HepG2 (cell line): ENCODE measurements around the gene TADA3. TPM values are rescaled to one million over a fixed set of nuclear protein-coding genes. Genes with fewer than 3 reads are reported as not detected.

Experiments
- ATAC-seq: fragments of 200-7000 bp; cut with Tn5 transposase; 3 replicates; pipeline ENCODE4 v1.9.1; 2020; ENCODE audit warnings: mild to moderate bottlenecking, moderate library complexity
- BruUV-seq: library from RNA; stranded (reverse); fragments of 400-500 nt; replicated peaks from 2 replicates; lab custom pipeline; 2021; lab: Mats Ljungman, UMichigan
- CTCF ChIA-PET: fragments of 300-600 bp; formaldehyde crosslinking; extraction: SDS; loops from one replicate; lab custom pipeline; 2021; ENCODE audit warnings: low total read pairs, inconsistent platforms, low intra/inter-chr PET ratio; lab: Yijun Ruan, JAX
- POLR2A ChIA-PET: fragments of 350-600 bp; sonication (Branson Sonifier 250); formaldehyde crosslinking; loops from one replicate; lab custom pipeline; 2020; ENCODE audit warnings: antibody characterized with exemption, inconsistent platforms; lab: Yijun Ruan, JAX
- DNase-seq: peaks from one replicate; pipeline ENCODE4 v3.0.0-alpha.2; 2015; ENCODE audit warnings: low spot score
- FAIRE-seq: peaks from 3 replicates; lab custom pipeline; 2011; peaks lifted over from hg19 to GRCh38; lab: Jason Lieb, UNC
- H2AFZ ChIP-seq: one replicate; pipeline ENCODE4 v1.6.1; 2011; ENCODE audit warnings: low read length, inconsistent platforms
- H3K27ac ChIP-seq: fragments of 300-600 bp; 3 replicates; pipeline ENCODE4 v1.8.0; 2011; ENCODE audit warnings: mixed run types, mild to moderate bottlenecking, mixed read lengths, low read length, inconsistent platforms; ENCODE audit not compliant: insufficient read depth; ENCODE audit errors: extremely low read length
- H3K27me3 ChIP-seq, 2 experiments: fragments of 200-600 bp in 1 of 2; 2 replicates in 1 of 2; 3 replicates in 1 of 2; pipeline versions ENCODE4 v1.6.0 to v1.8.0; 2011; ENCODE audit warnings: low read length in 2 of 2, mild to moderate bottlenecking in 2 of 2, moderate library complexity in 2 of 2, inconsistent platforms in 1 of 2; ENCODE audit not compliant: insufficient read depth in 2 of 2, control insufficient read depth in 1 of 2
- H3K36me3 ChIP-seq, 2 experiments: fragments of 200-600 bp in 1 of 2; replicated peaks in 1 of 2; 2 replicates in 1 of 2; 3 replicates in 1 of 2; pipeline versions ENCODE4 v1.5.1 to v1.8.0; 2011; ENCODE audit warnings: low read length in 2 of 2, inconsistent platforms in 1 of 2; ENCODE audit not compliant: insufficient read depth in 2 of 2, control insufficient read depth in 1 of 2
- H3K4me1 ChIP-seq: 2 replicates; pipeline ENCODE4 v1.5.1; 2012; ENCODE audit warnings: low read length, inconsistent platforms; ENCODE audit not compliant: insufficient read depth
- H3K4me2 ChIP-seq: 2 replicates; pipeline ENCODE4 v1.6.0; 2011; ENCODE audit warnings: low read depth, low read length, inconsistent platforms
- H3K4me3 ChIP-seq, 3 experiments: fragments of 200-600 bp in 1 of 3; sonication (generic), shearing (Covaris generic) in 1 of 3; replicated peaks in 1 of 3; 2 replicates each; pipeline ENCODE4 v1.5.1; 2011 to 2016; ENCODE audit warnings: low read length in 3 of 3, inconsistent platforms in 2 of 3, low read depth in 2 of 3, mild to moderate bottlenecking in 2 of 3, control low read depth in 1 of 3, mixed read lengths in 1 of 3; ENCODE audit not compliant: insufficient read depth in 1 of 3
- H3K79me2 ChIP-seq: one replicate; pipeline ENCODE4 v1.6.1; 2011; ENCODE audit warnings: low read length, inconsistent platforms; ENCODE audit not compliant: insufficient read depth
- H3K9ac ChIP-seq: 2 replicates; pipeline ENCODE4 v1.6.0; 2011; ENCODE audit warnings: mild to moderate bottlenecking, low read depth, low read length, inconsistent platforms; ENCODE audit not compliant: insufficient read depth
- H3K9me3 ChIP-seq: 2 replicates; pipeline ENCODE4 v1.5.1; 2012; ENCODE audit warnings: mild to moderate bottlenecking, low read length
- H4K20me1 ChIP-seq: 2 replicates; pipeline ENCODE4 v1.6.0; 2011; ENCODE audit warnings: inconsistent platforms, mild to moderate bottlenecking, low read length, moderate library complexity; ENCODE audit not compliant: insufficient read depth
- MAX ChIP-seq: IDR thresholded peaks from 2 replicates; pipeline ENCODE4 v1.6.1; 2012; ENCODE audit warnings: inconsistent platforms
- POGK ChIP-seq: sonication (generic); formaldehyde crosslinking; conservative IDR thresholded peaks from 2 replicates; pipeline ENCODE4 v1.8.0; 2022; ENCODE audit warnings: mild to moderate bottlenecking, moderate library complexity, missing genetic modification reagents
- POLR2G ChIP-seq: fragments of 200-400 bp; formaldehyde crosslinking; IDR thresholded peaks from 2 replicates; pipeline ENCODE4 v1.6.1; 2018; ENCODE audit warnings: mild to moderate bottlenecking, low read depth, low read length, moderate library complexity
- ZNF746 ChIP-seq: sonication (generic); formaldehyde crosslinking; IDR thresholded peaks from 2 replicates; pipeline ENCODE4 v1.8.0; 2022; ENCODE audit warnings: mild to moderate bottlenecking, missing genetic modification reagents
- ZNF768 ChIP-seq: sonication (generic); formaldehyde crosslinking; IDR thresholded peaks from 2 replicates; pipeline ENCODE4 v1.4.0; 2020; ENCODE audit warnings: missing genetic modification reagents
- WGBS: methylation state at CpG from one replicate; pipeline ENCODE4 v1.1.6; 2017; ENCODE audit warnings: low lambda C conversion rate; 5-methylcytosine and 5-hydroxymethylcytosine counted together
- in situ Hi-C: cut with HindIII; loops from 2 replicates; pipeline ENCODE4 v1.10.0; 2017; ENCODE audit warnings: low pct_unique_long_range_greater_than_20kb; ENCODE audit not compliant: extremely low pct_ligation_motif_present
- intact Hi-C: fragments of 100-400 bp; cut with micrococcal nuclease; formaldehyde crosslinking; loops from one replicate; pipeline ENCODE4 v1.10.0; 2022; ENCODE audit not compliant: unreplicated experiment
- polyA plus RNA-seq, 8 experiments: library from polyadenylated mRNA; depleted of rRNA in 3 of 8; stranded (reverse) in 7 of 8; unstranded in 1 of 8; fragments of >200 nt; fragmentation: Illumina TruSeq in 4 of 8; extraction: Trizol in 4 of 8; gene quantifications; 2 replicates each; pipeline versions ENCODE4 v1.2.1 to v1.2.3, GENCODE V29; 2011 to 2016; ENCODE audit warnings: low read depth in 4 of 8, missing spikeins in 1 of 8, mixed read lengths in 1 of 8; ENCODE audit not compliant: insufficient read depth in 1 of 8
- total RNA-seq, 5 experiments: library from RNA; depleted of rRNA; stranded (reverse); fragments of >200 nt; fragmentation: Illumina TruSeq; extraction: Trizol; gene quantifications; 2 replicates each; pipeline ENCODE4 v1.2.3, GENCODE V29; 2016; ENCODE audit warnings: low read depth in 1 of 5
- TF ChIP-seq, protein P1 (sequence below): sonication (generic); formaldehyde crosslinking; IDR thresholded peaks from 2 replicates; pipeline ENCODE4 v1.5.1; 2020; ENCODE audit warnings: mild to moderate bottlenecking, missing genetic modification reagents, borderline replicate concordance

The TADA3 gene
- total and polyA plus RNA-seq, 2 of the 13 experiments (the other 11 are each of a cell fraction or from before 2014, with no cell fraction given), result 32.1 to 37.1 TPM

- no peak for FAIRE-seq
- no peaks in the 10 kb centered on the region for H4K20me1 ChIP-seq
- H3K4me1 ChIP-seq, result peaks cover 27% of the 10 kb centered on the region
- H3K4me3 ChIP-seq, result no peak overlapping the region
- peaks cover 11 to 39% of the 10 kb centered on the region in 2 experiments for H3K36me3 ChIP-seq
- no peak for ATAC-seq
- TF ChIP-seq POGK (CRISPR knock-in tag), result no peak
- no peak overlapping the region for H2AFZ ChIP-seq
- no peaks in the 10 kb centered on the region for H3K9me3 ChIP-seq
- H3K79me2 ChIP-seq, result no peaks in the 10 kb centered on the region
- 83% methylated on average over 2 of the region's 4 CpGs for WGBS
- DNase-seq, result no peak
- POLR2A ChIA-PET, result interaction anchor here (0.7 to 1.7 kb wide), 3 partner anchors 46 to 77 kb away, joined by 3 to 4 read pairs (median 3); partner anchors contain the start of gene ARPC4
- no peaks in the 10 kb centered on the region; a peak in 1 of 5 replicates for H3K27me3 ChIP-seq
- CTCF ChIA-PET, result no interaction called here
- BruUV-seq, result no TSS peak
- H3K9ac ChIP-seq, result no peak overlapping the region
- no peak overlapping the region for H3K4me2 ChIP-seq
- intact Hi-C loops (no loop called here), in situ Hi-C loops (no loop called here)
- no peak overlapping the region for H3K27ac ChIP-seq
Observed at GRCh38 chr3:9838856-9839255, 46.6 kb upstream of the TADA3 start.

DNA sequence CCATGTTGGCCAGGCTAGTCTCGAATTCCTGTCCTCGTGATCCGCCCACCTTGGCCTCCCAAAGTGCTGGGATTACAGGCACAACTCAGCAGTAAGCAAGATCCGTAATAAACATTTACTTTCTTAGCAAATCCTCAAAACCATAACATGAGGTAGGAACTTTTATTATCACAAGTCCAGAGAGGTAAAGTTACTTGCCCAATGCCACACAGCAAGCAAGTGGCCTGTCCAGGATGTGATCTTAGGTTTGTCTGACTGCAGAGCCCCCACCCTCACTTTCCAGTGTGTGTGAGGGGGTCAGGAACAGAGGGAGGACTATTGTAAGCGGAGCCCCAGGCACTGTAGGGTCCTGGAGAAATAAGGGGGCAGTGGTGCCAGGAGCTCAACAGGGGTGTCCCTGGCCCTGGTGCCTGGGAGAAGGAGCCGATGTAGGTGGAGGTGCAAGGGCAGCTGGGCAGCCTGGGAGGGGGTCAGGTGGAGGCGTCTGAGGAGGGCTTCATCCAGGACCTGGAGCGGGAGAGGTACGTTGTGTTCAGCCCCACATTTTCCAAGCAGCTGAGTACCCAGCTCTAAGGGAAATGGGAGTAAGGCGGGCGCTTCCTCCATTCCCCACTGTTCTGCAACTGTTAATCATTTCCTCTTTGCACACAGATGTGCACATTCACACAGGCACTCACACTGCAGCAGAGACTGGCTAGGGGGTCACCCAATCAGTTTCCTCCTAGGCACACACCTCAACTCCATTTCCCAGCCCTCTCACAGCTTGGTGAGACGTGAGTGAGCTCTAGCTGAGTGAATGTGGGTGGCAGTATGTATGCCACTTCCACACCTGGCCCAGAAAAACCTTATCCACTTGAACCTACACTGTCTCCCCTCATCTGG, 45.7 kb upstream of the TADA3 start:
- Histone ChIP-seq H3K27me3 (no peaks in the 10 kb centered on the region), H3K9ac (no peak overlapping the region), H3K9me3 (no peaks in the 10 kb centered on the region), H2AFZ (no peak overlapping the region), H3K79me2 (no peaks in the 10 kb centered on the region), H3K4me1 (peaks cover 24% of the 10 kb centered on the region), H3K4me3 (no peak overlapping the region), H4K20me1 (no peaks in the 10 kb centered on the region), H3K36me3 (peaks cover 13 to 44% of the 10 kb centered on the region in 2 experiments), H3K4me2 (no peak overlapping the region), H3K27ac (no peak overlapping the region)
- intact Hi-C loops (no loop called here), in situ Hi-C loops (no loop called here)
- no peak for ATAC-seq
- ChIA-PET CTCF (no interaction called here), POLR2A (interaction anchor here (0.7 to 1.7 kb wide), 2 partner anchors 32 to 45 kb away, joined by 3 to 4 read pairs; partner anchors contain the start of gene ARPC4)
- 97% methylated on average over 12 of the region's 12 CpGs for WGBS
- DNase-seq, result no peak
- no TSS peak for BruUV-seq
- TF ChIP-seq, protein P1, sequence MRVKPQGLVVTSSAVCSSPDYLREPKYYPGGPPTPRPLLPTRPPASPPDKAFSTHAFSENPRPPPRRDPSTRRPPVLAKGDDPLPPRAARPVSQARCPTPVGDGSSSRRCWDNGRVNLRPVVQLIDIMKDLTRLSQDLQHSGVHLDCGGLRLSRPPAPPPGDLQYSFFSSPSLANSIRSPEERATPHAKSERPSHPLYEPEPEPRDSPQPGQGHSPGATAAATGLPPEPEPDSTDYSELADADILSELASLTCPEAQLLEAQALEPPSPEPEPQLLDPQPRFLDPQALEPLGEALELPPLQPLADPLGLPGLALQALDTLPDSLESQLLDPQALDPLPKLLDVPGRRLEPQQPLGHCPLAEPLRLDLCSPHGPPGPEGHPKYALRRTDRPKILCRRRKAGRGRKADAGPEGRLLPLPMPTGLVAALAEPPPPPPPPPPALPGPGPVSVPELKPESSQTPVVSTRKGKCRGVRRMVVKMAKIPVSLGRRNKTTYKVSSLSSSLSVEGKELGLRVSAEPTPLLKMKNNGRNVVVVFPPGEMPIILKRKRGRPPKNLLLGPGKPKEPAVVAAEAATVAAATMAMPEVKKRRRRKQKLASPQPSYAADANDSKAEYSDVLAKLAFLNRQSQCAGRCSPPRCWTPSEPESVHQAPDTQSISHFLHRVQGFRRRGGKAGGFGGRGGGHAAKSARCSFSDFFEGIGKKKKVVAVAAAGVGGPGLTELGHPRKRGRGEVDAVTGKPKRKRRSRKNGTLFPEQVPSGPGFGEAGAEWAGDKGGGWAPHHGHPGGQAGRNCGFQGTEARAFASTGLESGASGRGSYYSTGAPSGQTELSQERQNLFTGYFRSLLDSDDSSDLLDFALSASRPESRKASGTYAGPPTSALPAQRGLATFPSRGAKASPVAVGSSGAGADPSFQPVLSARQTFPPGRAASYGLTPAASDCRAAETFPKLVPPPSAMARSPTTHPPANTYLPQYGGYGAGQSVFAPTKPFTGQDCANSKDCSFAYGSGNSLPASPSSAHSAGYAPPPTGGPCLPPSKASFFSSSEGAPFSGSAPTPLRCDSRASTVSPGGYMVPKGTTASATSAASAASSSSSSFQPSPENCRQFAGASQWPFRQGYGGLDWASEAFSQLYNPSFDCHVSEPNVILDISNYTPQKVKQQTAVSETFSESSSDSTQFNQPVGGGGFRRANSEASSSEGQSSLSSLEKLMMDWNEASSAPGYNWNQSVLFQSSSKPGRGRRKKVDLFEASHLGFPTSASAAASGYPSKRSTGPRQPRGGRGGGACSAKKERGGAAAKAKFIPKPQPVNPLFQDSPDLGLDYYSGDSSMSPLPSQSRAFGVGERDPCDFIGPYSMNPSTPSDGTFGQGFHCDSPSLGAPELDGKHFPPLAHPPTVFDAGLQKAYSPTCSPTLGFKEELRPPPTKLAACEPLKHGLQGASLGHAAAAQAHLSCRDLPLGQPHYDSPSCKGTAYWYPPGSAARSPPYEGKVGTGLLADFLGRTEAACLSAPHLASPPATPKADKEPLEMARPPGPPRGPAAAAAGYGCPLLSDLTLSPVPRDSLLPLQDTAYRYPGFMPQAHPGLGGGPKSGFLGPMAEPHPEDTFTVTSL, result no peak
- TF ChIP-seq ZNF746 (CRISPR knock-in tag) (no peak), POLR2G (0 out of 2 replicates have a peak, but pooled peaks have one; percentile 12), ZNF768 (peak; percentile 81), MAX (no peak)
- no peak for FAIRE-seq
